Dedifferentiated amniotic fluid mesenchymal stem cell (primary cell): Measurements from ENCODE around the gene ZNF578.
"Not testable (repeated sequence)": the region's sequence is repeated elsewhere in the genome, so short reads cannot be mapped to it uniquely, and the experiment has no call there.

Experiments used
- DNase-seq: peaks from one replicate; pipeline ENCODE4 v3.0.0-alpha.2; 2016; ENCODE audit errors: extremely low spot score

Gene ZNF578

GRCh38 chr19:52453324-52454094, at the start of gene ZNF578:
TSS of gene ZNF578 (plus strand) at chr19:52453553. CDS start at chr19:52501846, 48,293 bp downstream.
- DNase-seq: peak; percentile 85

DNA sequence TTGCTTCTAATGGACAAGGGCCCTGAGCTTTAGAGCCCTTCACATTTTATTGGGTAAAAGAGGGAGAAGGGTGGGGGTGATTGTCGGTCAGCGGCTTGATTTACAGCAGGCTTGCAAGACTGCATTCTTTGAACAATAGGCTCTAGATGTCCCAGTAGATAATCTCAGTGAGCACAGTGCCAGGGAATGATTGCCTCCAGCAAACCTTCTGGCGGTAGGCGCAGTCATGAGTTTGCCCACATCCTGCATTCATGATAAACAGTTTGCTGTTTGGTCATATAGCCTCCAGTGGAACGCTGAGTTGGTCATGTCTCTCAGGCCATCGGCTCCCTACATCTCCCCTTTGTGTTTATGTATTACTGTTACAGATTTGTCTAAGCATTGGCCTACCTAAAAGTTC, 43.1 kb upstream of the ZNF578 start:
- no peak for DNase-seq

DNA sequence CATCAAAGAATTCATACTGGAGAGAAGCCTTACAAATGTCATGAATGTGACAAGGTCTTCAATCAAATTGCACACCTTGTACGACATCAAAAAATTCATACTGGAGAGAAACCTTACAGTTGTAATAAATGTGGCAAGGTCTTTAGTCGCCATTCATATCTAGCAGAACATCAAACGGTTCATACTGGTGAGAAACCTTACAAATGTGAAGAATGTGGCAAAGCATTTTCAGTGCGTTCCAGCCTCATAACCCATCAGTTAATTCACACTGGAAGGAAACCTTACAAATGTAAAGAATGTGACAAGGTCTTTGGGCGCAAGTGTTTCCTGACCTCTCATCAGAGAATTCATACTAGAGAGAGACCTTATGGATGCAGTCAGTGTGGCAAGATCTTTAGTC, 37.6 kb upstream of the ZNF578 start:
- no peak for DNase-seq

- no peak for DNase-seq
Observed at GRCh38 chr19:52428937-52429336, 24.4 kb upstream of the ZNF578 start, which contains the start of gene ZNF534. TSS of gene ZNF534 (plus strand) at chr19:52429148. CDS start at chr19:52431475, 2,327 bp downstream.

DNA sequence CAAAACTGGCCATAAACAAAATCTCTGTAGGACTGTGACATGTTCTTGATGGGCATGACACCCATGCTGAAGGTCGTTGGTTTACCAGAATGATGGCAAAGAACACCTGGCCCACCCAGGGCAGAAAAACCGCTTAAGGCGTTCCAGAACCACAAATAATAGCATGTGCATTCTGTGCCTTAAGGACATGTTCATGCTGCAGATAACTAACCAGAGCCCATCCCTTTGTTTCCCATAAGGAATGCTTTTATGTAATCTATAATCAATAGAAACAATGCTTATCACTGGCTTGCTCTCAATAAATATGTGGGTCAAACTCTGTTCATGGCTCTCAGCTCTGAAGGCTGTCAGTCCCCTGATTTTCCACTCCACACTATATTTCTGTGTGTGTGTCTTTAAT, 11.2 kb upstream of the ZNF578 start:
- no peak for DNase-seq

GRCh38 chr19:52444506-52444905, 8.8 kb upstream of the ZNF578 start:
- DNase-seq: no peak

- no peak for DNase-seq
Observed at GRCh38 chr19:52451241-52451640, 2.1 kb upstream of the ZNF578 start.

GRCh38 chr19:52464798-52465470, 11.6 kb downstream of the ZNF578 start:
- DNase-seq: no peak

DNA sequence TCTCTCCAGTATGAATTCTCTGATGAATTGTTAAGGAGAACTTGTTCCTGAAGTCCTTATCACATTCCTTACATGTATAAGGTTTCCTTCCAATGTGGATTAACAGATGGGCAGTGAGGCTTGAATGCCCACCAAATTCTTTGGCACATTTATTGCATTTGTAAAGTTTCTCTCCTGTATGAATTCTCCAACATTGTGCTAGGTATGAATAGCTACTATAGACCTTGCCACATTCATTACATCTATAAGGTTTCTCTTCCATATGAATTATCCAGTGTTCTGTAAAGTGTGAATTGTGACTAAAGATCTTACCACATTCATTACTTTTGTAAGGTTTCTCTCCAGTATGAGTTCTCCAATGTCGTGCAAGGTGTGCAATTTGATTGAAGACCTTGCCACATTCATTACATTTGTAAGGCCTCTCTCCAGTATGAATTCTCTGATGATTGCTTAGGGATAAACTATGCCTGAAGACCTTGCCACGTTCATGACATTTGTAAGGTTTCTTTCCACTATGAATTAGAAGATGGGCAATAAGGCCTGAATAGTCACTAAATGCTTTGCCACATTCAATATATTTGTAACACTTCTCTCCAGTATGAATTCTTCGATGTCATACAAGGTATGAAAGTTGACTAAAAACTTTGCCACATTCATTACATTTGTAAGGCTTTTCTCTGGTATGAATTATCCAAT, 20.4 kb downstream of the ZNF578 start:
- DNase-seq: no peak

GRCh38 chr19:52474351-52475127, 21.2 kb downstream of the ZNF578 start:
- DNase-seq: no peak

DNA sequence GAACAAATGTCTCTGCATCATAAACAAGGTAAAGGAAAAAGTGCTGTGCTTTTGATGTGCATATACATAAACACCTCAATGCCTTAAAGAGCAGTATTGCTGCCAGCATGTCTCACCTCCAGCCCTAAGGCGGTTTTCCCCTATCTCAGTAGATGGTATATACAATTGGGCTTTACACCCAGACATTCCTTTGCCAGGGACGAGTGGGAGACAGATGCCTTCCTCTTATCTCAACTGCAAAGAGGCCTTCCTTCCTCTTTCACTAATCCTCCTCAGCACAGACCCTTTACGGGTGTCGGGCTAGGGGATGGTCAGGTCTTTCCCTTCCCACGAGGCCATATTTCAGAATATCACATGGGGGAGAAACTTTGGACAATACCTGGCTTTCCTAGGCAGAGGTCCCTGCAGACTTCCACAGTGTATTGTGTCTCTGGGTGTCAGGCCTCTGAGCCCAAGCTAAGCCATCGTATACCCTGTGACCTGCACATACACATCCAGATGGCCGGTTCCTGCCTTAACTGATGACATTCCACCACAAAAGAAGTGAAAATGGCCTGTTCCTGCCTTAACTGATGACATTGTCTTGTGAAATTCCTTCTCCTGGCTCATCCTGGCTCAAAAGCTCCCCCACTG, 30.9 kb downstream of the ZNF578 start:
- DNase-seq: not testable (repeated sequence)

- not testable (repeated sequence) for DNase-seq
Observed at GRCh38 chr19:52485064-52485463, 31.7 kb downstream of the ZNF578 start.

DNA sequence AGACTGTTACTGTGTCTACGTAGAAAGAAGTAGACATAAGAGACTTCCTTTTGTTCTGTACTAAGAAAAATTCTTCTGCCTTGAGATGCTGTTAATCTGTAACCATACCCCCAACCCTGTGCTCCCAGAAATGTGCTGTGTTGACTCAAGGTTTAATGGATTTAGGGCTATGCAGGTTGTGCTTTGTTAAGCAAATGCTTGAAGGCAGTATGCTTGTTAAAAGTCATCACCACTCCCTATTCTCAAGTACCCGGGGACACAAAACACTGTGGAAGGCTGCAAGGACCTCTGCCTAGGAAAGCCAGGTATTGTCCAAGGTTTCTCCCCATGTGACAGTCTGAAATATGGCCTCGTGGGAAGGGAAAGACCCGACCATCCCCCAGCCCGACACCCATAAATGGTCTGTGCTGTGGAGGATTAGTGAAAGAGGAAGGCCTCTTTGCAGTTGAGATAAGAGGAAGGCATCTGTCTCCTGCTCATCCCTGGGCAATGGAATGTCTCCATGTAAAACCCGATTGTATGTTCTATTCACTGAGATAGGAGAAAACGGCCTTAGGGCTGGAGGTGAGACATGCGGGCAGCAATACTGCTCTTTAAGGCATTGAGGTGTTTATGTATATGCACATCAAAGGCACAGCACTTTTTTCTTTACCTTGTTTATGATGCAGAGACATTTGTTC, 32.3 kb downstream of the ZNF578 start:
- DNase-seq: not testable (repeated sequence)

- no peak for DNase-seq
Observed at GRCh38 chr19:52492201-52492993, 39.0 kb downstream of the ZNF578 start.

- no peak for DNase-seq
Observed at GRCh38 chr19:52492994-52493470, 39.7 kb downstream of the ZNF578 start.

DNA sequence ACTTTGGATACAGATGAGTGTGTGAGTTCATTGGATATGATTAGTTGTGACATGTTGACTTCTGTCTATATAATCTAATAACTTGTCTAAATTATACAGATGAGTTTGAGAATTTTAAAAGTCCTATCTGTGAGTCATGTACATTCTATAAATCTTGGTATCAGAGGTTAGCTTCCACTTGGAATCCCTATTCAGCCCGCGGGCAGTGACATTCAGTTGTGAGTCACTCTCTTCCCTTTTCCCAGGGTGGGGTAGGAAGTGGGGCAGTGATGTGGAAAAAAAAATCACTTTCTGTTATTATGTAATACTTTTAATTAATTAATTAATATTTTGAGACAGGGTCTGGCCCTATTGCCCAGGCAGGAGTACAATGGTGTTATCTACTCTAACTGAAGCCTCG, 41.2 kb downstream of the ZNF578 start:
- DNase-seq: no peak

- no peak for DNase-seq
Observed at GRCh38 chr19:52498571-52498970, 45.2 kb downstream of the ZNF578 start.

DNA sequence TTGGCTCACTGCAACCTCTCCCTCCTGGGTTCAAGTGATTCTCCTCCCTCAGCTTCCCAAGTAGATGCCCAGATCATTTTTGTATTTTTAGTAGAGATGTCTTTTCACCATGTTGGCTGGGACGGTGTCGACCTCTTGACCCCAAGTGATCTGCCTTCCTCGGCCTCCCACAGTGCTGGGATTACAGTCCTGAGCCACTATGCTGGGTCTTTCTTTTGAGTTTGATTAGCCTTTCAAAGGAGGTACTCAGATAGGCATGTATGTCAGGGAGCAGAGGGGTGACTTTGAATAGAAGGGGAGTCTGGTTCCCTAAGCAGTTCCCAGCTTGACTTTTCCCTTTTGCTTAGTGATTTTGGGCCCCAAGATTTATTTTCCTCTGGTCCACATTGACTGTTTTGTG, 47.1 kb downstream of the ZNF578 start:
- not testable (repeated sequence) for DNase-seq

DNA sequence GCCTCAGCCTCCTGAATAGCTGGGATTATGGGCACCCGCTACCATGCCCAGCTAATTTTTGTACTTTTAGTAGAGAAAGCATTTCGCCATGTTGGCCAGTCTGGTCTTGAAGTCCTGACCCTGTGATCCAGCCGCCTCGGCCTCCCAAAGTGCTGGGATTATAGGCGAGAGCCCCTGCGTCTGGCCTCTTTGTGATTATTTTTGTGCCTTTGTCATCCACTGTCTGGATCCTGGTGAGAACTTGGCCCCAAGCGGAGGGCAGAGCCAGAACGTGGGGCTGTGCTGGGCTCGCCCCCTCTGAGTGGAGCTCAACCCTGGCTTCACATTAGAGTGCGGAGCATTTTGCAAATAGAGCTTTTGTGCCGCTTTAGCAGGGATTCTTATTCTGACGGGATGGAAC, 47.6 kb downstream of the ZNF578 start:
- not testable (repeated sequence) for DNase-seq

GRCh38 chr19:52507266-52507665, 53.9 kb downstream of the ZNF578 start:
- DNase-seq: no peak
